ENCODE data around the gene THBS2.

- TF ChIP-seq MAFK (IDR thresholded peaks at IDR 0.05; ENCODE audit: low read depth, low read length) (no peak), POLR2A (IDR thresholded peaks at IDR 0.05; ENCODE audit: low read depth, low read length) (no peak), CTCF (conservative IDR thresholded peaks at IDR 0.05; ENCODE audit: low read depth, low read length) (no peak), USF2 (IDR thresholded peaks at IDR 0.05; ENCODE audit: low read depth, low read length) (no peak), RFX5 (IDR thresholded peaks at IDR 0.05; ENCODE audit: low read depth, low read length) (no peak), RAD21 (IDR thresholded peaks at IDR 0.05; ENCODE audit: low read length) (no peak), CEBPB (IDR thresholded peaks at IDR 0.05; ENCODE audit: low read depth, low read length) (no peak), SMC3 (IDR thresholded peaks at IDR 0.05; ENCODE audit: low read depth, low read length) (no peak), ELK1 (IDR thresholded peaks at IDR 0.05; ENCODE audit: borderline replicate concordance, low read depth, low read length) (no peak), RCOR1 (IDR thresholded peaks at IDR 0.05; ENCODE audit: insufficient replicate concordance, low read length) (no peak), BHLHE40 (IDR thresholded peaks at IDR 0.05; ENCODE audit: low read depth, low read length) (no peak), FOS (IDR thresholded peaks at IDR 0.05; ENCODE audit: low read depth, low read length) (no peak), CHD1 (IDR thresholded peaks at IDR 0.05; ENCODE audit: low read depth, low read length) (no peak)
Observed at GRCh38 chr6:169207482-169207881, 46.2 kb downstream of the THBS2 start.
